ENCODE data around the gene CAMTA1. TPM values are rescaled to one million over a fixed set of nuclear protein-coding genes. Genes with fewer than 3 reads are reported as not detected.
"Not testable (repeated sequence)": the region's sequence is repeated elsewhere in the genome, so short reads cannot be mapped to it uniquely, and the experiment has no call there.

The CAMTA1 gene
- polyA plus RNA-seq, 1 donor (not counting 4 experiments of a cell fraction or from before 2014, with no cell fraction given), result 51.4 TPM

DNA sequence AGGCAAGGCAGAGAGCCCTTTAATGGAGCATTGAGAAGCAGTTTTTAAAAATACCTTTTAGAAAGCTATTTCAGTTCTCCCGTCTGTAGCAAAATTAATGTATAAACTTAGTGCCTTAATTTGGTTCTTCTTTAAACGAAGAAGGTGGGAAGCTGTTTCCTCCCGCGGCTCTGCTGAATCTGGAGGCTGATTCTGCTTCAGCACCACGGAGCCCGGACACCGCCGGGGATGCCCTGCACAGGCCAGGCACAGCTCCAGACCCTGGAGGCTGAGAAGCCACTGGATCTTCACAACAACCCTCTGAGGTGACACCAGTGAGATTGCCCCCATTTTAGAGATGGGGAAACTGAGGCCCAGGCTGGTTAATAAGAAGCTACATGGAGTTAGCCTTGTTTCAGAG lies 810.1 kb downstream of the CAMTA1 start:
- no peak overlapping the region for H2AFZ ChIP-seq (ENCODE audit: control insufficient read depth, low read length)
- no peaks in the 10 kb centered on the region for H3K9me1 ChIP-seq (ENCODE audit: control insufficient read depth, extremely low read depth, insufficient read depth, low read length)
- no peaks in the 10 kb centered on the region for H3K4me1 ChIP-seq (ENCODE audit: control insufficient read depth, extremely low read depth, insufficient read depth, low read length)
- peaks cover 4% of the 10 kb centered on the region for H3K27me3 ChIP-seq (ENCODE audit: control insufficient read depth, extremely low read depth, insufficient read depth, low read length)
- H4K20me1 ChIP-seq (ENCODE audit: control insufficient read depth, extremely low read depth, insufficient read depth, low read length), result no peaks in the 10 kb centered on the region
- no peaks in the 10 kb centered on the region for H3K79me2 ChIP-seq (ENCODE audit: control insufficient read depth, insufficient read depth, low read length)
- H3K4me2 ChIP-seq (ENCODE audit: control insufficient read depth, extremely low read depth, insufficient read depth, low read depth, low read length), result no peak overlapping the region
- H3K4me3 ChIP-seq (ENCODE audit: control insufficient read depth in 2 of 3, extremely low read depth in 1 of 3, insufficient read depth in 2 of 3, low read depth in 1 of 3, low read length in 3 of 3), result no peak overlapping the region
- no peak overlapping the region for H3K27ac ChIP-seq (ENCODE audit: control insufficient read depth, insufficient read depth, low read length)
- no peaks in the 10 kb centered on the region for H3K9me3 ChIP-seq (ENCODE audit: control insufficient read depth, low read depth, low read length)
- no peak overlapping the region for H3K9ac ChIP-seq (ENCODE audit: control insufficient read depth, extremely low read depth, insufficient read depth, low read length)
- dilution Hi-C loops (cut with MboI; ENCODE audit: extremely low pct_ligation_motif_present, low sequenced_read_pairs), result no loop called here
- no peak for TF ChIP-seq EZH2 (IDR thresholded peaks at IDR 0.05; ENCODE audit: low read length)
- TF ChIP-seq, protein P1, sequence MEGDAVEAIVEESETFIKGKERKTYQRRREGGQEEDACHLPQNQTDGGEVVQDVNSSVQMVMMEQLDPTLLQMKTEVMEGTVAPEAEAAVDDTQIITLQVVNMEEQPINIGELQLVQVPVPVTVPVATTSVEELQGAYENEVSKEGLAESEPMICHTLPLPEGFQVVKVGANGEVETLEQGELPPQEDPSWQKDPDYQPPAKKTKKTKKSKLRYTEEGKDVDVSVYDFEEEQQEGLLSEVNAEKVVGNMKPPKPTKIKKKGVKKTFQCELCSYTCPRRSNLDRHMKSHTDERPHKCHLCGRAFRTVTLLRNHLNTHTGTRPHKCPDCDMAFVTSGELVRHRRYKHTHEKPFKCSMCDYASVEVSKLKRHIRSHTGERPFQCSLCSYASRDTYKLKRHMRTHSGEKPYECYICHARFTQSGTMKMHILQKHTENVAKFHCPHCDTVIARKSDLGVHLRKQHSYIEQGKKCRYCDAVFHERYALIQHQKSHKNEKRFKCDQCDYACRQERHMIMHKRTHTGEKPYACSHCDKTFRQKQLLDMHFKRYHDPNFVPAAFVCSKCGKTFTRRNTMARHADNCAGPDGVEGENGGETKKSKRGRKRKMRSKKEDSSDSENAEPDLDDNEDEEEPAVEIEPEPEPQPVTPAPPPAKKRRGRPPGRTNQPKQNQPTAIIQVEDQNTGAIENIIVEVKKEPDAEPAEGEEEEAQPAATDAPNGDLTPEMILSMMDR (optimal IDR thresholded peaks at IDR 0.05 in 1 of 3, IDR thresholded peaks at IDR 0.05 in 1 of 3, conservative IDR thresholded peaks at IDR 0.05 in 1 of 3; ENCODE audit: extremely low read depth in 1 of 3, insufficient read depth in 2 of 3, low read length in 3 of 3), result no peak
- no peaks in the 10 kb centered on the region for H3K36me3 ChIP-seq (ENCODE audit: control insufficient read depth in 2 of 2, extremely low read depth in 1 of 2, insufficient read depth in 2 of 2, low read length in 2 of 2)
- DNase-seq (ENCODE audit: low read depth, low spot score) (no peak), FAIRE-seq (no peak)

- Histone ChIP-seq H4K20me1 (ENCODE audit: control insufficient read depth, extremely low read depth, insufficient read depth, low read length) (no peaks in the 10 kb centered on the region), H3K79me2 (ENCODE audit: control insufficient read depth, insufficient read depth, low read length) (no peaks in the 10 kb centered on the region), H3K9ac (ENCODE audit: control insufficient read depth, extremely low read depth, insufficient read depth, low read length) (no peak overlapping the region), H3K9me1 (ENCODE audit: control insufficient read depth, extremely low read depth, insufficient read depth, low read length) (no peaks in the 10 kb centered on the region), H3K4me1 (ENCODE audit: control insufficient read depth, extremely low read depth, insufficient read depth, low read length) (no peaks in the 10 kb centered on the region), H3K4me3 (ENCODE audit: control insufficient read depth in 2 of 3, extremely low read depth in 1 of 3, insufficient read depth in 2 of 3, low read depth in 1 of 3, low read length in 3 of 3) (no peak overlapping the region), H3K27ac (ENCODE audit: control insufficient read depth, insufficient read depth, low read length) (no peak overlapping the region), H3K4me2 (ENCODE audit: control insufficient read depth, extremely low read depth, insufficient read depth, low read depth, low read length) (no peak overlapping the region), H3K27me3 (ENCODE audit: control insufficient read depth, extremely low read depth, insufficient read depth, low read length) (peaks cover 4% of the 10 kb centered on the region), H3K9me3 (ENCODE audit: control insufficient read depth, low read depth, low read length) (no peaks in the 10 kb centered on the region), H3K36me3 (ENCODE audit: control insufficient read depth in 2 of 2, extremely low read depth in 1 of 2, insufficient read depth in 2 of 2, low read length in 2 of 2) (no peaks in the 10 kb centered on the region), H2AFZ (ENCODE audit: control insufficient read depth, low read length) (no peak overlapping the region)
- dilution Hi-C loops (cut with MboI; ENCODE audit: extremely low pct_ligation_motif_present, low sequenced_read_pairs), result no loop called here
- no peak for FAIRE-seq
- DNase-seq (ENCODE audit: low read depth, low spot score), result no peak
- no peak for TF ChIP-seq EZH2 (IDR thresholded peaks at IDR 0.05; ENCODE audit: low read length)
Observed at GRCh38 chr1:7596126-7596965, 811.1 kb downstream of the CAMTA1 start.

DNA sequence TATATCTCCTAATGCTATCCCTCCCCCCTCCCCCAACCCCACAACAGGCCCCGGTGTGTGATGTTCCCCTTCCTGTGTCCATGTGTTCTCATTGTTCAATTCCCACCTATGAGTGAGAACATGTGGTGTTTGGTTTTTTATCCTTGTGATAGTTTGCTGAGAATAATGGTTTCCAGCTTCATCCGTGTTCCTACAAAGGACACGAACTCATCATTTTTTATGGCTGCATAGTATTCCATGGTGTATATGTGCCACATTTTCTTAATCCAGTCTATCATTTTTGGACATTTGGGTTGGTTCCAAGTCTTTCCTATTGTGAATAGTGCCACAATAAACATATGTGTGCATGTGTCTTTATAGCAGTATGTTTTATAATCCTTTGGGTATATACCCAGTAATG lies 812.8 kb downstream of the CAMTA1 start:
- H3K79me2 ChIP-seq (ENCODE audit: control insufficient read depth, insufficient read depth, low read length); H3K4me2 ChIP-seq (ENCODE audit: control insufficient read depth, extremely low read depth, insufficient read depth, low read depth, low read length); H3K9ac ChIP-seq (ENCODE audit: control insufficient read depth, extremely low read depth, insufficient read depth, low read length); H3K36me3 ChIP-seq (ENCODE audit: control insufficient read depth in 2 of 2, extremely low read depth in 1 of 2, insufficient read depth in 2 of 2, low read length in 2 of 2); H3K27me3 ChIP-seq (ENCODE audit: control insufficient read depth, extremely low read depth, insufficient read depth, low read length); H3K27ac ChIP-seq (ENCODE audit: control insufficient read depth, insufficient read depth, low read length); H4K20me1 ChIP-seq (ENCODE audit: control insufficient read depth, extremely low read depth, insufficient read depth, low read length); dilution Hi-C loops (cut with MboI; ENCODE audit: extremely low pct_ligation_motif_present, low sequenced_read_pairs); FAIRE-seq; DNase-seq (ENCODE audit: low read depth, low spot score); H3K9me1 ChIP-seq (ENCODE audit: control insufficient read depth, extremely low read depth, insufficient read depth, low read length); H2AFZ ChIP-seq (ENCODE audit: control insufficient read depth, low read length); H3K4me3 ChIP-seq (ENCODE audit: control insufficient read depth in 2 of 3, extremely low read depth in 1 of 3, insufficient read depth in 2 of 3, low read depth in 1 of 3, low read length in 3 of 3); H3K9me3 ChIP-seq (ENCODE audit: control insufficient read depth, low read depth, low read length); H3K4me1 ChIP-seq (ENCODE audit: control insufficient read depth, extremely low read depth, insufficient read depth, low read length): not testable (repeated sequence)

DNA sequence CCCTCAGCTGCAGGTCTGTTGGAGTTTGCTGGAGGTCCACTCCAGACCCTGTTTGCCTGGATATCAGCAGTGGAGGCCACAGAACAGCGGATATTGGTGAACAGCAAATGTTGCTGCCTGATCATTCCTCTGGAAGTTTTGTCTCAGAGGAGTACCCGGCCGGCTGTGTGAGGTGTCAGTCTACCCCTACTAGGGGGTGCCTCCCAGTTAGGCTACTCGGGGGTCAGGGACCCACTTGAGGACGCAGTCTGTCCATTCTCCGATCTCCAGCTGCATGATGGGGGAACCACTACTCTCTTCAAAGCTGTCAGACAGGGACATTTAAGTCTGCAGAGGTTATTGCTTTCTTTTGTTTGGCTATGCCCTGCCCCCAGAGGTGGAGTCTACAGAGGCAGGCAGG lies 819.7 kb downstream of the CAMTA1 start:
- H3K9me3 ChIP-seq (ENCODE audit: control insufficient read depth, low read depth, low read length); H4K20me1 ChIP-seq (ENCODE audit: control insufficient read depth, extremely low read depth, insufficient read depth, low read length); H3K79me2 ChIP-seq (ENCODE audit: control insufficient read depth, insufficient read depth, low read length); H3K4me3 ChIP-seq (ENCODE audit: control insufficient read depth in 2 of 3, extremely low read depth in 1 of 3, insufficient read depth in 2 of 3, low read depth in 1 of 3, low read length in 3 of 3); H3K4me2 ChIP-seq (ENCODE audit: control insufficient read depth, extremely low read depth, insufficient read depth, low read depth, low read length); DNase-seq (ENCODE audit: low read depth, low spot score); H2AFZ ChIP-seq (ENCODE audit: control insufficient read depth, low read length); H3K36me3 ChIP-seq (ENCODE audit: control insufficient read depth in 2 of 2, extremely low read depth in 1 of 2, insufficient read depth in 2 of 2, low read length in 2 of 2); H3K27ac ChIP-seq (ENCODE audit: control insufficient read depth, insufficient read depth, low read length); dilution Hi-C loops (cut with MboI; ENCODE audit: extremely low pct_ligation_motif_present, low sequenced_read_pairs); H3K4me1 ChIP-seq (ENCODE audit: control insufficient read depth, extremely low read depth, insufficient read depth, low read length); FAIRE-seq; H3K9ac ChIP-seq (ENCODE audit: control insufficient read depth, extremely low read depth, insufficient read depth, low read length); H3K27me3 ChIP-seq (ENCODE audit: control insufficient read depth, extremely low read depth, insufficient read depth, low read length); H3K9me1 ChIP-seq (ENCODE audit: control insufficient read depth, extremely low read depth, insufficient read depth, low read length): not testable (repeated sequence)

All from keratinocyte (primary cell).